Osteoblast (primary cell): ENCODE measurements around the gene ADI1. TPM values are rescaled to one million over a fixed set of nuclear protein-coding genes. Genes with fewer than 3 reads are reported as not detected.

Source experiments
- DNase-seq: peaks from one replicate; pipeline ENCODE4 v3.0.0; 2011; ENCODE audit warnings: low spot score, mixed read lengths; ENCODE audit not compliant: insufficient read length; ENCODE audit errors: missing footprints
- H2AFZ ChIP-seq: 2 replicates; pipeline ENCODE4 v1.6.0; 2011; ENCODE audit warnings: mild to moderate bottlenecking, low read length
- H3K27ac ChIP-seq: 2 replicates; pipeline ENCODE4 v1.5.1; 2011; ENCODE audit warnings: mild to moderate bottlenecking, low read depth, low read length, moderate library complexity
- H3K27me3 ChIP-seq: 2 replicates; pipeline ENCODE4 v1.6.0; 2012; ENCODE audit warnings: mild to moderate bottlenecking, control low read depth, inconsistent platforms, low read length, moderate library complexity; ENCODE audit not compliant: insufficient read depth
- H3K36me3 ChIP-seq: 2 replicates; pipeline ENCODE4 v1.5.1; 2011; ENCODE audit warnings: mild to moderate bottlenecking, low read length, control low read depth, moderate library complexity; ENCODE audit not compliant: insufficient read depth
- H3K4me1 ChIP-seq: 2 replicates; pipeline ENCODE4 v1.5.1; 2011; ENCODE audit warnings: mild to moderate bottlenecking, low read length, control low read depth, moderate library complexity; ENCODE audit not compliant: insufficient read depth
- H3K4me2 ChIP-seq: 2 replicates; pipeline ENCODE4 v1.6.0; 2011; ENCODE audit warnings: mild to moderate bottlenecking, low read length; ENCODE audit not compliant: insufficient read depth
- H3K4me3 ChIP-seq: fragments of 200-600 bp; sonication (generic); 3 replicates; pipeline ENCODE4 v1.5.1; 2012; ENCODE audit warnings: mild to moderate bottlenecking, low read length, inconsistent platforms; ENCODE audit not compliant: insufficient read depth
- H3K79me2 ChIP-seq: 2 replicates; pipeline ENCODE4 v1.6.0; 2012; ENCODE audit warnings: mild to moderate bottlenecking, low read length, control low read depth, inconsistent platforms; ENCODE audit not compliant: insufficient read depth
- H3K9me3 ChIP-seq: 2 replicates; pipeline ENCODE4 v1.5.1; 2011; ENCODE audit warnings: low read depth, low read length, control low read depth
- H4K20me1 ChIP-seq: 2 replicates; pipeline ENCODE4 v1.6.0; 2012; ENCODE audit warnings: mild to moderate bottlenecking, low read length, control low read depth; ENCODE audit not compliant: insufficient read depth
- total RNA-seq: library from RNA; depleted of rRNA; stranded (reverse); fragments of >200 nt; gene quantifications from 2 replicates; pipeline ENCODE4 v1.2.3, GENCODE V29; 2012
- TF ChIP-seq, protein P1 (sequence below): IDR thresholded peaks from 2 replicates; pipeline ENCODE4 v1.5.1; 2011; ENCODE audit warnings: mild to moderate bottlenecking, low read depth, low read length, moderate library complexity; ENCODE audit errors: extremely low read depth

ADI1 gene
- total RNA-seq, 1 donor = 55.4 TPM

DNA sequence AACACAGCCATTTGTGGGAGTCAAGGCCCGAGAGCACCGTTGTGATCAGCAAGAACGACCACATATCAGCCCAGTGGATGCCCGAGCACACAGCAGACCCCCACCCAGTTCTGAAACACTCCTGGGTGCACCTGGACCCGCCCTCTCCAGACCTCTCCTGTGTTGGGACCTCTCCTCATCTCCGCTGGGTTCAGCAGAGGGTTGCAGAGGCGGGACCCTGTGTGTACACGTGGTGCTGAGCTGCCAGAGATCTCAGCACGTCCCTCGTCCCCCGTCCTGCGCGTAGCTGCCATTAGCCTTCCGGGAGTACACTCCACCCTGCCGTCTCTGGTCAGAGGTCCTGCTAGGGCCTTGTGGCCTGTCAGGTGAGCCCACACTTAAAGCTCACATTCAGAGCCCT is 51.7 kb downstream of the ADI1 start:
- no peak overlapping the region for H3K4me2 ChIP-seq
- peaks cover 58% of the 10 kb centered on the region for H3K36me3 ChIP-seq
- DNase-seq = peak; percentile 75
- no peak overlapping the region for H3K27ac ChIP-seq
- H3K4me1 ChIP-seq = peaks cover 37% of the 10 kb centered on the region
- TF ChIP-seq, protein P1, sequence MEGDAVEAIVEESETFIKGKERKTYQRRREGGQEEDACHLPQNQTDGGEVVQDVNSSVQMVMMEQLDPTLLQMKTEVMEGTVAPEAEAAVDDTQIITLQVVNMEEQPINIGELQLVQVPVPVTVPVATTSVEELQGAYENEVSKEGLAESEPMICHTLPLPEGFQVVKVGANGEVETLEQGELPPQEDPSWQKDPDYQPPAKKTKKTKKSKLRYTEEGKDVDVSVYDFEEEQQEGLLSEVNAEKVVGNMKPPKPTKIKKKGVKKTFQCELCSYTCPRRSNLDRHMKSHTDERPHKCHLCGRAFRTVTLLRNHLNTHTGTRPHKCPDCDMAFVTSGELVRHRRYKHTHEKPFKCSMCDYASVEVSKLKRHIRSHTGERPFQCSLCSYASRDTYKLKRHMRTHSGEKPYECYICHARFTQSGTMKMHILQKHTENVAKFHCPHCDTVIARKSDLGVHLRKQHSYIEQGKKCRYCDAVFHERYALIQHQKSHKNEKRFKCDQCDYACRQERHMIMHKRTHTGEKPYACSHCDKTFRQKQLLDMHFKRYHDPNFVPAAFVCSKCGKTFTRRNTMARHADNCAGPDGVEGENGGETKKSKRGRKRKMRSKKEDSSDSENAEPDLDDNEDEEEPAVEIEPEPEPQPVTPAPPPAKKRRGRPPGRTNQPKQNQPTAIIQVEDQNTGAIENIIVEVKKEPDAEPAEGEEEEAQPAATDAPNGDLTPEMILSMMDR = no peak
- no peak overlapping the region for H2AFZ ChIP-seq
- H3K4me3 ChIP-seq = no peak overlapping the region
- no peaks in the 10 kb centered on the region for H3K79me2 ChIP-seq
- no peaks in the 10 kb centered on the region for H3K9me3 ChIP-seq
- H4K20me1 ChIP-seq = peaks cover 8% of the 10 kb centered on the region
- H3K27me3 ChIP-seq = no peaks in the 10 kb centered on the region

DNA sequence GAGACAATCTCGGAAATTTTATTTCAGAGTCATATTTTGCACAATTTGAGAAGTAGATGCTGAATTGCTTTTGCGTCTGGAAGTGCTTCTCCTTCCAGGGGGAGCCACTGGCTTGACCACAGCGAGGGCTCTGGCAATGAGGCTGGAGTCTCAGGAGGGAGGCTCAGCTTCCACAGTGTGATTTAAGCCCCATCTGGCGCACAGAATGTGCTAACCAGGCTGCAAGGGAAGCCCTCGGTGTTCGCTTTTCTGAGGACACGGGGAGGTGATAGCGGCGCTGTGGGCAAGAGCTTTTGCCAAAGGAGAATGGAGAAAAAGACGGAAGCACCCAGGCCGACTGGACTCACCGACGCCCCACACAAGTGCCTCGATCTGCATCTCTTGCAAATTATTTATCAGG is 52.4 kb downstream of the ADI1 start:
- Histone ChIP-seq H3K4me2 (no peak overlapping the region), H4K20me1 (peaks cover 8% of the 10 kb centered on the region), H3K79me2 (no peaks in the 10 kb centered on the region), H3K27me3 (no peaks in the 10 kb centered on the region), H3K4me3 (no peak overlapping the region), H3K36me3 (peaks cover 55% of the 10 kb centered on the region), H3K9me3 (no peaks in the 10 kb centered on the region), H3K4me1 (peaks cover 39% of the 10 kb centered on the region), H3K27ac (peak overlapping the region; percentile 86), H2AFZ (no peak overlapping the region)
- TF ChIP-seq, protein P1 = no peak
- DNase-seq = no peak

DNA sequence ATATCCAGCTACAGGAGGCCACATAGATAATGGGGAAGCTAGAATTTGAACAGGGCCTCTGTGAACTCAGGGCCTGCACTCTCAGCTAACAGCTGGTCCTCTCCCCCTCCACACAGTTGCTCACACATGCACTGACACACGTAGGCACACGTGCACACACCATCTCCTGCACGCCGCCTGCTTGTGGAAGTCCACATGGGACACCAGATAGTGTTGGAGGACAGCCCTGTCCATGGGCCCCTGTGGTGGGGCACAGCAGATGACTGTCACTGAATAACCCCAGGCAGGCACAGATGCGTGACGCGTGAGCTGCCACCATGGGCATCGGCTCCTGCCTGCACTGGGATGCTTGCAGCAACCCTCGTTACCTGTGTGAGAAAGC is 52.9 kb downstream of the ADI1 start:
- Histone ChIP-seq H4K20me1 (peaks cover 8% of the 10 kb centered on the region), H3K9me3 (no peaks in the 10 kb centered on the region), H3K36me3 (peaks cover 51% of the 10 kb centered on the region), H3K27me3 (no peaks in the 10 kb centered on the region), H2AFZ (no peak overlapping the region), H3K4me2 (peak overlapping the region; percentile 66), H3K4me1 (peaks cover 42% of the 10 kb centered on the region), H3K79me2 (no peaks in the 10 kb centered on the region), H3K4me3 (no peak overlapping the region), H3K27ac (peak overlapping the region; percentile 86)
- TF ChIP-seq, protein P1 = no peak
- DNase-seq = peak; percentile 19

DNA sequence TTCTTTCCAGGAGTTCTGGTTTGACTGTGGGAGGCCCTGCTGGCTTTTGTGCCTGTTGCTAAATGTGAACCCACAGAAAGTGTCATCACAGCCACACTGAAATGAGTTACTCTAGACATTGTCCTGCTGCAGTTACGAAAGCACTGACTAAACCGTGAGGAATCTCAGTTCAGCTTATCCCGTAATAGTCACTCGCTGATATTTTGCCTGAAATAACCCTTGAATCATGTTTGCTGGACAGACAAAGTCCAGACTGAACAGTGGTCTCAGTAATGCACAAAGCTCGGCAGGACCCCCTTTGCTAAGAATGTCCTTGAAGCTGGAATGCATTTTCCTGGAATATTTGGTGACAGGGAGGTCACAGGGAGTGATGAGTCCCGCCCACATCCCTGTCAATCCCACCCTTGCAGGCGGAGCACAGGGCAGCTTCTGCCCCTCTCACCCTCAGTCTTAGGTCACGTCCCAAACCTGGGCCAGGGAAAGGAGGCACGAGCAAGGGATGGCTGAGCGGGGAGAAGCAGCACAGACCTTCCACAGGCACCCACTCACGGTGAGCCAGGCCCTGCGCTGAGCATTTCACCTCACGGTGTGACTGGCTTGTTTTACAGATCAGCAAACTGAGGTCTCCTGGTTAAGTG is 53.4 kb downstream of the ADI1 start:
- Histone ChIP-seq H3K4me3 (peak overlapping the region; percentile 20), H2AFZ (no peak overlapping the region), H3K9me3 (no peaks in the 10 kb centered on the region), H4K20me1 (peaks cover 8% of the 10 kb centered on the region), H3K36me3 (peaks cover 46% of the 10 kb centered on the region), H3K27ac (peak overlapping the region; percentile 86), H3K4me1 (peaks cover 38% of the 10 kb centered on the region), H3K4me2 (peak overlapping the region; percentile 66), H3K79me2 (no peaks in the 10 kb centered on the region), H3K27me3 (no peaks in the 10 kb centered on the region)
- TF ChIP-seq, protein P1 = no peak
- peak; percentile 99 for DNase-seq
